HK-2 (cell line): ENCODE measurements around the gene DGKG.

Experiments
- DNase-seq: peaks from one replicate; pipeline ENCODE4 v3.0.0-alpha.2; 2018; ENCODE audit not compliant: unreplicated experiment

The DGKG gene

GRCh38 chr3:186361762-186362536, at the start of gene DGKG:
DGKG (minus strand) TSS chr3:186362234; CDS start chr3:186320459, 41,775 bp downstream.
- no peak for DNase-seq

GRCh38 chr3:186411089-186411488, 49.1 kb upstream of the DGKG start:
- no peak for DNase-seq

- no peak for DNase-seq
Measured at GRCh38 chr3:186406669-186407635, 44.9 kb upstream of the DGKG start.

- DNase-seq: no peak
Measured at GRCh38 chr3:186401556-186401955, 39.5 kb upstream of the DGKG start.

GRCh38 chr3:186400662-186401061, 38.6 kb upstream of the DGKG start:
- no peak for DNase-seq

GRCh38 chr3:186400026-186400425, 38.0 kb upstream of the DGKG start:
- DNase-seq: no peak

- no peak for DNase-seq
Measured at GRCh38 chr3:186394566-186395217, 32.7 kb upstream of the DGKG start.

- DNase-seq: no peak
Measured at GRCh38 chr3:186386883-186387560, 25.0 kb upstream of the DGKG start.

GRCh38 chr3:186385856-186386602, 24.0 kb upstream of the DGKG start:
- DNase-seq: no peak

GRCh38 chr3:186383026-186383993, 21.3 kb upstream of the DGKG start:
- no peak for DNase-seq

- no peak for DNase-seq
Measured at GRCh38 chr3:186382217-186382885, 20.3 kb upstream of the DGKG start.

GRCh38 chr3:186381424-186382216, 19.6 kb upstream of the DGKG start:
- no peak for DNase-seq

GRCh38 chr3:186380622-186381380, 18.8 kb upstream of the DGKG start:
- no peak for DNase-seq

GRCh38 chr3:186375443-186375842, 13.4 kb upstream of the DGKG start:
- DNase-seq: no peak

GRCh38 chr3:186374376-186374775, 12.3 kb upstream of the DGKG start:
- no peak for DNase-seq

- no peak for DNase-seq
Measured at GRCh38 chr3:186369217-186369616, 7.2 kb upstream of the DGKG start.

GRCh38 chr3:186368717-186369116, 6.7 kb upstream of the DGKG start:
- no peak for DNase-seq

- DNase-seq: no peak
Measured at GRCh38 chr3:186368176-186368575, 6.1 kb upstream of the DGKG start.
